B cell (primary cell): ENCODE measurements around the gene TSSC4. TPM values are rescaled to one million over a fixed set of nuclear protein-coding genes. Genes with fewer than 3 reads are reported as not detected.

ENCODE experiments used
- ATAC-seq: fragments of 200-7000 bp; cut with Tn5 transposase; one replicate; pipeline ENCODE4 v1.10.0; 2021; ENCODE audit warnings: low read depth, mild to moderate bottlenecking, moderate number of reproducible peaks, moderate library complexity
- CTCF ChIA-PET: fragments of 350-600 bp; sonication (Branson Sonifier 250); formaldehyde crosslinking; loops from one replicate; lab custom pipeline; 2021; ENCODE audit warnings: antibody characterized with exemption, inconsistent platforms; lab: Charles Lee
- POLR2A ChIA-PET: fragments of 350-600 bp; sonication (Branson Sonifier 250); formaldehyde crosslinking; loops from one replicate; lab custom pipeline; 2021; ENCODE audit warnings: antibody characterized with exemption; lab: Charles Lee
- DNase-seq: peaks from one replicate; pipeline ENCODE4 v3.0.0; 2013
- H2AFZ ChIP-seq: 2 replicates; pipeline ENCODE4 v1.6.1; 2012; ENCODE audit warnings: mild to moderate bottlenecking, low read depth, low read length; ENCODE audit not compliant: insufficient read depth, poor library complexity, severe bottlenecking
- H3K27ac ChIP-seq, 2 donors: 1 replicate in 1 of 2; 2 replicates in 1 of 2; pipeline ENCODE4 v1.5.1; 2012 to 2013; ENCODE audit warnings: low read length in 2 of 2, mild to moderate bottlenecking in 2 of 2, moderate library complexity in 1 of 2
- H3K27me3 ChIP-seq, 4 experiments: fragments of 200-600 bp in 1 of 4; sonication (generic) in 1 of 4; replicated peaks in 1 of 4; 1 replicate in 2 of 4; 2 replicates in 2 of 4; pipeline versions ENCODE4 v1.6.1 to v1.7.0; 2013 to 2016; ENCODE audit warnings: low read length in 3 of 4, mild to moderate bottlenecking in 2 of 4, mixed read lengths in 1 of 4, moderate library complexity in 1 of 4; ENCODE audit not compliant: insufficient read depth in 4 of 4, control insufficient read depth in 3 of 4; ENCODE audit errors: control extremely low read depth in 1 of 4
- H3K36me3 ChIP-seq, 2 experiments: replicated peaks in 1 of 2; 1 replicate in 1 of 2; 2 replicates in 1 of 2; pipeline versions ENCODE4 v1.6.1 to v1.7.1; 2013; ENCODE audit warnings: low read length in 1 of 2; ENCODE audit not compliant: insufficient read depth in 2 of 2, control insufficient read depth in 1 of 2; ENCODE audit errors: control extremely low read depth in 1 of 2, extremely low read depth in 1 of 2
- H3K4me1 ChIP-seq, 2 donors: fragments of 200-600 bp in 1 of 2; sonication (generic) in 1 of 2; 1 replicate in 1 of 2; 2 replicates in 1 of 2; pipeline versions ENCODE4 v1.5.1 to v1.6.1; 2013 to 2017; ENCODE audit warnings: low read length in 2 of 2; ENCODE audit not compliant: control insufficient read depth in 2 of 2, insufficient read depth in 2 of 2
- H3K4me2 ChIP-seq: replicated peaks from 2 replicates; pipeline ENCODE3; 2012; ENCODE audit warnings: mild to moderate bottlenecking, low read depth, low read length; ENCODE audit not compliant: poor library complexity, severe bottlenecking
- H3K4me3 ChIP-seq, 5 experiments: fragments of 200-600 bp in 1 of 5; sonication (generic) in 1 of 5; 1 replicate in 3 of 5; 2 replicates in 2 of 5; pipeline versions ENCODE4 v1.5.1 to v1.7.0; 2011 to 2016; ENCODE audit warnings: low read length in 4 of 5, mild to moderate bottlenecking in 4 of 5, low read depth in 2 of 5, control low read depth in 1 of 5, moderate library complexity in 1 of 5; ENCODE audit not compliant: insufficient read depth in 1 of 5; ENCODE audit errors: control extremely low read depth in 1 of 5, extremely low read depth in 1 of 5
- H3K79me2 ChIP-seq: fragments of 200-600 bp; sonication (generic); one replicate; pipeline ENCODE4 v1.6.0; 2016; ENCODE audit warnings: low read length; ENCODE audit not compliant: control insufficient read depth, insufficient read depth
- H3K9ac ChIP-seq: fragments of 200-600 bp; sonication (generic); 2 replicates; pipeline ENCODE4 v1.6.1; 2017; ENCODE audit warnings: mild to moderate bottlenecking, low read length, moderate library complexity
- H3K9me3 ChIP-seq, 3 donors: one replicate each; pipeline versions ENCODE4 v1.6.1 to v1.7.1; 2013; ENCODE audit warnings: low read length in 2 of 3; ENCODE audit not compliant: control insufficient read depth in 2 of 3, insufficient read depth in 1 of 3; ENCODE audit errors: control extremely low read depth in 1 of 3
- H4K20me1 ChIP-seq: 2 replicates; pipeline ENCODE4 v1.6.0; 2012; ENCODE audit warnings: mild to moderate bottlenecking, low read length; ENCODE audit not compliant: insufficient read depth, control insufficient read depth, poor library complexity, severe bottlenecking
- H3K27ac Mint-ChIP-seq: one replicate; pipeline ENCODE4 v1.8.0; 2021; ENCODE audit warnings: mixed read lengths
- H3K27me3 Mint-ChIP-seq: one replicate; pipeline ENCODE4 v1.8.0; 2021; ENCODE audit warnings: mixed read lengths
- H3K4me1 Mint-ChIP-seq: one replicate; pipeline ENCODE4 v1.8.0; 2021; ENCODE audit warnings: mixed read lengths
- H3K4me3 Mint-ChIP-seq: one replicate; pipeline ENCODE4 v1.8.0; 2021; ENCODE audit warnings: mixed read lengths
- H3K9me3 Mint-ChIP-seq: one replicate; pipeline ENCODE4 v1.8.0; 2022; ENCODE audit warnings: mixed read lengths; ENCODE audit not compliant: insufficient read depth
- EZH2 ChIP-seq: IDR thresholded peaks from 2 replicates; pipeline ENCODE4 v1.6.1; 2012; ENCODE audit warnings: borderline replicate concordance, low read depth, mild to moderate bottlenecking, moderate library complexity, low read length; ENCODE audit not compliant: insufficient read depth, poor library complexity, severe bottlenecking
- WGBS: methylation state at CpG from one replicate; pipeline ENCODE4 v1.1.5; 2013; ENCODE audit warnings: missing lambda C conversion rate; ENCODE audit not compliant: insufficient coverage; 5-methylcytosine and 5-hydroxymethylcytosine counted together
- intact Hi-C: fragments of 100-400 bp; cut with micrococcal nuclease; formaldehyde crosslinking; loops from one replicate; pipeline ENCODE4 v1.10.0; 2022
- polyA plus RNA-seq: library from polyadenylated mRNA; depleted of rRNA; stranded (reverse); fragments of >200 nt; gene quantifications from 2 replicates; pipeline ENCODE4 v1.2.3, GENCODE V29; 2012
- total RNA-seq, 2 donors: library from RNA; stranded (reverse); fragments of 120-200 nt in 1 of 2; gene quantifications; 1 replicate in 1 of 2; 2 replicates in 1 of 2; pipeline versions ENCODE4 v1.2.3 to v1.2.4, GENCODE V29; 2013 to 2022
- TF ChIP-seq, protein P1 (sequence below): fragments of 200-600 bp; IDR thresholded peaks from one replicate; pipeline ENCODE4 v1.8.0; 2022; ENCODE audit warnings: antibody characterized with exemption, mild to moderate bottlenecking

Gene TSSC4
- total and polyA plus RNA-seq, 2 donors (not counting 1 experiment from before 2014, with no cell fraction given) = 49.4 to 57.5 TPM

DNA sequence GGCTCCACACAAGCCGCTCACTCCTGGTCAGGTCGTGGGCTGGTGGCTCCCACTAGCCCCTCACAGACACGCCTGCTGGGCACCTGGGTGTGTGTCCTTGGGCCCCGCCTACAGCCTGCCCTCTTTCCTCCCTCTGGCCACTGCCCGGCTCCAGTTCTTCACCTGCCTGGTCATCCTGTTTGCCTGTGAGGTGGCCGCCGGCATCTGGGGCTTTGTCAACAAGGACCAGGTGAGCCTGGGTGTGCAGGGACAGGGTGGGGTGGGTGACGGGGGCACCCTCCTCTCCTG, 5.8 kb upstream of the TSSC4 start:
- Mint-ChIP-seq H3K9me3 (no peaks in the 10 kb centered on the region), H3K27me3 (no peaks in the 10 kb centered on the region), H3K4me3 (peak overlapping the region; percentile 60), H3K27ac (peak overlapping the region; percentile 84), H3K4me1 (peaks cover 56% of the 10 kb centered on the region)
- Histone ChIP-seq H3K27me3 (no peaks in the 10 kb centered on the region), H3K27ac (peak overlapping the region; percentile 66 to 72), H3K79me2 (peaks cover 73% of the 10 kb centered on the region), H3K9me3 (peaks cover 0 to 3% (median 0%) of the 10 kb centered on the region in 3 donors), H3K4me2 (peak overlapping the region; percentile 72), H3K36me3 (peaks cover 0 to 56% of the 10 kb centered on the region in 2 experiments), H2AFZ (no peak overlapping the region), H4K20me1 (peaks cover 67% of the 10 kb centered on the region), H3K9ac (peak overlapping the region; percentile 35), H3K4me3 (peak overlapping the region in 3 of 5 experiments; percentile 23 to 40 (median 40)), H3K4me1 (peaks cover 68 to 78% of the 10 kb centered on the region in 2 donors)
- WGBS = 39% methylated on average over 8 of the region's 8 CpGs
- TF ChIP-seq EZH2 = no peak
- no peak for ATAC-seq
- POLR2A ChIA-PET = interaction anchor here (0.6 to 0.7 kb wide), 2 partner anchors 14 to 623 kb away, joined by 3 to 10 read pairs; no protein-coding TSS in a partner anchor
- CTCF ChIA-PET = interaction anchor here (1.9 kb wide), 1 partner anchor 90 kb away, joined by 4 read pairs; no protein-coding TSS in a partner anchor
- DNase-seq = no peak
- intact Hi-C loops = loop anchor here (1.0 kb wide), 1 partner anchor 9 kb away; no protein-coding TSS in a partner anchor

- peaks cover 63 to 75% of the 10 kb centered on the region in 2 donors for H3K4me1 ChIP-seq
- H3K9ac ChIP-seq = peak overlapping the region; percentile 35
- H3K9me3 ChIP-seq = peaks cover 0 to 3% (median 0%) of the 10 kb centered on the region in 3 donors
- ChIA-PET CTCF (interaction anchor here (0.9 to 6.9 kb wide), 3 partner anchors 9 to 91 kb away, joined by 4 to 48 read pairs (median 4); no protein-coding TSS in a partner anchor), POLR2A (interaction anchor here (0.6 to 1.1 kb wide), 3 partner anchors 9 to 624 kb away, joined by 3 to 10 read pairs (median 3); no protein-coding TSS in a partner anchor)
- WGBS = 92% methylated on average over 25 of the region's 26 CpGs
- Mint-ChIP-seq H3K27ac (peak overlapping the region; percentile 84), H3K4me1 (peaks cover 53% of the 10 kb centered on the region), H3K9me3 (no peaks in the 10 kb centered on the region), H3K4me3 (no peak overlapping the region), H3K27me3 (no peaks in the 10 kb centered on the region)
- peaks cover 68% of the 10 kb centered on the region for H3K79me2 ChIP-seq
- H3K27ac ChIP-seq = peak overlapping the region in 1 of 2 donors; percentile 66
- H3K36me3 ChIP-seq = peaks cover 0 to 53% of the 10 kb centered on the region in 2 experiments
- intact Hi-C loops = no loop called here
- ATAC-seq (no peak), DNase-seq (no peak)
- TF ChIP-seq EZH2 = no peak
- TF ChIP-seq, protein P1, sequence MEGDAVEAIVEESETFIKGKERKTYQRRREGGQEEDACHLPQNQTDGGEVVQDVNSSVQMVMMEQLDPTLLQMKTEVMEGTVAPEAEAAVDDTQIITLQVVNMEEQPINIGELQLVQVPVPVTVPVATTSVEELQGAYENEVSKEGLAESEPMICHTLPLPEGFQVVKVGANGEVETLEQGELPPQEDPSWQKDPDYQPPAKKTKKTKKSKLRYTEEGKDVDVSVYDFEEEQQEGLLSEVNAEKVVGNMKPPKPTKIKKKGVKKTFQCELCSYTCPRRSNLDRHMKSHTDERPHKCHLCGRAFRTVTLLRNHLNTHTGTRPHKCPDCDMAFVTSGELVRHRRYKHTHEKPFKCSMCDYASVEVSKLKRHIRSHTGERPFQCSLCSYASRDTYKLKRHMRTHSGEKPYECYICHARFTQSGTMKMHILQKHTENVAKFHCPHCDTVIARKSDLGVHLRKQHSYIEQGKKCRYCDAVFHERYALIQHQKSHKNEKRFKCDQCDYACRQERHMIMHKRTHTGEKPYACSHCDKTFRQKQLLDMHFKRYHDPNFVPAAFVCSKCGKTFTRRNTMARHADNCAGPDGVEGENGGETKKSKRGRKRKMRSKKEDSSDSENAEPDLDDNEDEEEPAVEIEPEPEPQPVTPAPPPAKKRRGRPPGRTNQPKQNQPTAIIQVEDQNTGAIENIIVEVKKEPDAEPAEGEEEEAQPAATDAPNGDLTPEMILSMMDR = no peak
- H3K27me3 ChIP-seq = no peaks in the 10 kb centered on the region
- peak overlapping the region in 2 of 5 experiments; percentile 40 for H3K4me3 ChIP-seq
- H2AFZ ChIP-seq = no peak overlapping the region
- H3K4me2 ChIP-seq = peak overlapping the region; percentile 72
- peaks cover 62% of the 10 kb centered on the region for H4K20me1 ChIP-seq
Observed at GRCh38 chr11:2395211-2395730, 5.3 kb upstream of the TSSC4 start.
